Mesangial cell (primary cell): ENCODE results near the gene BTG2. TPM values are rescaled to one million over a fixed set of nuclear protein-coding genes. Genes with fewer than 3 reads are reported as not detected.

ENCODE experiments used
- total RNA-seq: library from RNA; depleted of rRNA; stranded (reverse); fragments of >200 nt; gene quantifications from 2 replicates; pipeline ENCODE4 v1.2.3, GENCODE V29; 2015

The BTG2 gene, protein sequence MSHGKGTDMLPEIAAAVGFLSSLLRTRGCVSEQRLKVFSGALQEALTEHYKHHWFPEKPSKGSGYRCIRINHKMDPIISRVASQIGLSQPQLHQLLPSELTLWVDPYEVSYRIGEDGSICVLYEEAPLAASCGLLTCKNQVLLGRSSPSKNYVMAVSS
- total RNA-seq, result 5.5 and 14.5 TPM in 2 replicates

DNA sequence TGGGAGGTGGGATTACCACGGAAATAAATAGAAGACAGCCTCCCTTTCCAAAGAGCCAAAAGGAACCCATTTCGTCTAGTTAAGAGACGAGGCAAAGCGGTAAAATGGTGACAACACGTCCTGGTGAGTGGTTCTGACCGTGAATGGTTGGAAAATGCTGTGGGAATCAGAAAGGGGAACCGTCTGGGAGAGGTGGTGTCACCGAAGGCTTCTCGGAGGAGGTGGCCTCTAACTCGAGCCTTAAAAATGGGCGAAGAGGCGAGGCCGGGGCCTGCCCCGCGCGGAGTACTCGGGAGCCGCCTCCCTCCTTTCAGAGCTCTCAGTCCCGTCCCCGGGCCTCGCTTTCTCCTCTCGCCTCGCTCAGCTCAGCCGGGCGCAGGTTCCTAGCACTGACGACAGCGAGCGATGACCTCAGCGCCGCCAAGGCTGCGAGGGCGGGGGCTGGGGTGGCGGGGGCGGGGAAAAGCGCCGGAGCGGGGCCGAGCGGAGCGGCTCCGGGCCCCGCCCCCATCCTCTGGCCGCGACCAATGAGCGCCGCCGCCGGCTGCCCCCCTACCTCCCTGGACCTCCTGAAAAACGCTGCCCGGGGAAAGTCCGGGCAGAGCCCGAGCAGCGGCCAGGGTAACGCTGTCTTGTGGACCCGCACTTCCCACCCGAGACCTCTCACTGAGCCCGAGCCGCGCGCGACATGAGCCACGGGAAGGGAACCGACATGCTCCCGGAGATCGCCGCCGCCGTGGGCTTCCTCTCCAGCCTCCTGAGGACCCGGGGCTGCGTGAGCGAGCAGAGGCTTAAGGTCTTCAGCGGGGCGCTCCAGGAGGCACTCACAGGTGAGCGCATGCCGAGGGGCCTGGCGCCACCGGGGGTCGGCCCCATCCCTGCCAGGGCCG, at the start of gene BTG2:
BTG2 (plus strand) TSS at position 601 of the 890 bp plus-strand sequence; CDS start at position 689, 88 bp downstream.

DNA sequence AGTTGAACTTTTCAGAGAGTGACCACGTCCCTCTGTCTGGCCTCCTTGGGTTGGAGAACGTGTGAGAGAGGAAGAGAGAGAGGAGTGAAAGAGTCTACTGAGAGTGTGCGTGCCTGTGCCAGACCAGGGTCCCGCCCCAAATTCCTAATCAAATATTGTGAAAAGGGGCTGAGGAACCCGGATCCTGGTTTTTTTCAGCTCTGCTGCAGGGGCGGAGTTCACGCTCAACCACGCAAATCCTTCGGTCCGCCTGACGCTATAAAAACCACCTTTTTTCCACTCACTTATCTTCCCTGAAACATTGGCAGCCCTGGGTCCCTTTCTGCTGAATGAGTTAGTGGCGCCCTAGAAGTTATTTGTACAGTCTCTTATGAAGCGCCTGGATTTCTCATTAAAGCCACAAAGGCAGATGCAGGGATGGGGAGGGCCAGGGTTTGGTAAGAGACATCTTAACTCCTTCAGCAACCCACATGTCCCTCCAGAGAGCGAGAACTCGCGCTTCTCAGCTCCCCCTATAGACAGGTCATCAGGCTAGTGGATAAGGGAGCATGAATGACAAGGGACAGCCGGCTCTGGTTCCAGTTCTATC, 45.8 kb downstream of the BTG2 start, which contains the start of gene FMOD:
FMOD (minus strand) TSS at position 86 of the 589 bp plus-strand sequence. CDS start 2,852 bp downstream, outside the sequence.

Other genes with a start within 250 kb of the BTG2 start
- gene MYOG, start 219.5 kb upstream of the BTG2 start, total RNA-seq, result not detected in 2 replicates
- gene ADORA1, start 177.8 kb upstream of the BTG2 start, total RNA-seq, result 22.2 and 30.0 TPM in 2 replicates
- gene MYBPH, start 129.7 kb upstream of the BTG2 start, total RNA-seq, result not detected in 2 replicates
- 0.65 and 14.7 TPM in 2 replicates for gene CHI3L1, start 118.8 kb upstream of the BTG2 start, total RNA-seq
- not detected in 2 replicates for gene CHIT1, start 75.8 kb upstream of the BTG2 start, total RNA-seq
- gene FMOD, start 45.6 kb downstream of the BTG2 start, total RNA-seq, result 0.25 TPM in 1 of 2 replicates, not detected in the other
- gene PRELP, start 170.3 kb downstream of the BTG2 start, total RNA-seq, result not detected in 2 replicates
- gene OPTC, start 188.6 kb downstream of the BTG2 start, total RNA-seq, result not detected in 2 replicates